ENCODE results near the gene ENTREP3.

Gene ENTREP3

GRCh38 chr1:155202731-155203515, 52.4 kb downstream of the ENTREP3 start:
- in situ Hi-C loops (cut with MboI; ENCODE audit: low sequenced_read_pairs) = no loop called here

DNA sequence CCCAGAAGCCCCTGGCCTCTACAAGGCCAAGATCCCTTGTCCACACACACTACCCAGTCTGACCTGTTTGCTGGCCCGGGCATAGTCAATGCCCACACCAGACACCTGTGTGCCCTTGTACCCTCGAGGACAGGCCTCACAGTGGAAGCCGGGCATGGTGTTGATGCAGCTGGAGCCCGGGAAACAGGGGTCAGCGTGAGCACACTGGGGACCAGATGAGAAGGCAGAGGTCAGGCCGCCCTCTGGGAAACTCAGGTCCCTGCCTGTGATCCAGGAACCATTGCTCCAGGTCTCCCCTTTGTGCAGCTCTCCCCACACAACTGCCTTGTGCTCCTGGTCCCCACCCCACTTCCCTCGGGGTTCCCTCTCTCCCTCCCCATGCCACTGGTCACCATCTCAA, 53.1 kb downstream of the ENTREP3 start:
- in situ Hi-C loops (cut with MboI; ENCODE audit: low sequenced_read_pairs) = no loop called here

DNA sequence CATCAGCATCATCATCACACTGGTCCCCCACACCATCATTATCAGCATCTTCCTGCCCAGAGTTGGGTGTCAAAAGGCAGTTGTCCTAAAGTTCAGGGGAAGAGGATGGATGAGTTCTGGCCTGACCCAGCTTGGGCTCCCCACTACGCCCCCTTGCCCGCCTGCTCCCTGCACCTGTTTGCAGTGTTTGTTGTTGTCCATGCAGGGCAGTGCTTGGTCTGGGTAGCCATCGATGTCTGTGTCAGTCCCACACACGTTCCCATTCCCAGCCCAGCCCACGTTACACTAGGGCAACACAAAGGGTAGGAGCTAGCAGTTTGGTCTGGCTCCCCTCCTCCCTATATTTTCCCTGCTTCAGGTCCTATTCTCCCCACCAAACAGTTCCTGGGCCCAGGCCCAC, 54.4 kb downstream of the ENTREP3 start:
- in situ Hi-C loops (cut with MboI; ENCODE audit: low sequenced_read_pairs) = no loop called here

DNA sequence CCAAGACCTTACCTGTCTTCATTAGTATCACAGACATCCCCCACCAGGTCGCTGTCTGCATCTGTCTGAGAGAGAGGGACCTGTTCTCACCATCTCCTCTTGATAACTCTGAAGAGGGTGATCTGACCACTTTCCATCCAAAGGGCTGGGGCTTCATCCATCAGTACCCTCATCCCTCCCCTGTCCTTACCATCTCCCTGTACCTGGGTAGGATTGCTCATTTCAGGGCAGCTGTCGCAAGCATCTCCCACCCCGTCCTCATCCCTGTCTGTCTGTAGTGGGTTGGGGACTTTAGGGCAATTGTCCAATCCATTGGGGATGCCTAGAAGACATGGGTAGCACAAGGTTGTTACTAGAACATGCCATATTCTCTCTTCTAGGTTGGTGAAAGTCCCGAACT, 55.5 kb downstream of the ENTREP3 start:
- in situ Hi-C loops (cut with MboI; ENCODE audit: low sequenced_read_pairs) = loop anchor here (25.0 kb wide), 1 partner anchor 388 kb away; no protein-coding TSS in a partner anchor

GRCh38 chr1:155198547-155198906, 56.8 kb downstream of the ENTREP3 start:
- in situ Hi-C loops (cut with MboI; ENCODE audit: low sequenced_read_pairs) = loop anchor here (25.0 kb wide), 1 partner anchor 389 kb away; no protein-coding TSS in a partner anchor

GRCh38 chr1:155197901-155198546, 57.3 kb downstream of the ENTREP3 start:
- in situ Hi-C loops (cut with MboI; ENCODE audit: low sequenced_read_pairs) = loop anchor here (25.0 kb wide), 1 partner anchor 389 kb away; no protein-coding TSS in a partner anchor

Measured in HL-60/S4 treated with phorbol 12-myristate 13-acetate at 8.2 ng/mL for 4 days and 3 days (cell line).